ENCODE measurements around the gene SUSD1. TPM values are rescaled to one million over a fixed set of nuclear protein-coding genes. Genes with fewer than 3 reads are reported as not detected.

Gene SUSD1
- total and polyA plus RNA-seq, 2 donors: 7.5 to 19.9 TPM

DNA sequence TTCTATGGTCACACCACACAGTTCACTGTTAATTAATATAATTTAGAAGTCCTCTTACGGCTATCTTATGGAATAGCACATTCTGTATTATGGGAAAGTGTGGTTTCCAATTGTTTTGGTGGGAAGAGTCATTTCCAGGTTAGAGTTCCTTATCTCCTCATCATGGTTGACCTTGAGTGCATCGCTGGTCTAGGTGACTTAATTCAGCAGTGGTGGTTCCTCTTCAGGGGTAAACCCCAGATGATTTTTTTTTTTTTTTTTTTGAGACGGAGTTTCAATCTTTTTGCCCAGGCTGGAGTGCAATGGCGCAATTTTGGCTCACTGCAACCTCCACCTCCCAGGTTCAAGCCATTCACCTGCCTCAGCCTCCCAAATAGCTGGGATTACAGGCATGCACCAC is 171.6 kb downstream of the SUSD1 start:
- 94% methylated on average over 4 of the region's 4 CpGs for WGBS
- H3K4me3 ChIP-seq (ENCODE audit: low read depth, low read length): no peak overlapping the region
- no peaks in the 10 kb centered on the region for H3K36me3 ChIP-seq (ENCODE audit: insufficient read depth)
- no peak overlapping the region for H3K27ac ChIP-seq (ENCODE audit: low read depth)
- H3K4me1 ChIP-seq (ENCODE audit: insufficient read depth): no peaks in the 10 kb centered on the region
- DNase-seq (ENCODE audit: extremely low spot score): no peak

GRCh38 chr9:112002847-112003457 is 172.1 kb downstream of the SUSD1 start:
- Histone ChIP-seq H3K4me1 (ENCODE audit: insufficient read depth) (no peaks in the 10 kb centered on the region), H3K36me3 (ENCODE audit: insufficient read depth) (no peaks in the 10 kb centered on the region), H3K4me3 (ENCODE audit: low read depth, low read length) (no peak overlapping the region), H3K27ac (ENCODE audit: low read depth) (no peak overlapping the region)
- no peak for DNase-seq (ENCODE audit: extremely low spot score)
- 90% methylated on average over 11 of the region's 11 CpGs for WGBS

DNA sequence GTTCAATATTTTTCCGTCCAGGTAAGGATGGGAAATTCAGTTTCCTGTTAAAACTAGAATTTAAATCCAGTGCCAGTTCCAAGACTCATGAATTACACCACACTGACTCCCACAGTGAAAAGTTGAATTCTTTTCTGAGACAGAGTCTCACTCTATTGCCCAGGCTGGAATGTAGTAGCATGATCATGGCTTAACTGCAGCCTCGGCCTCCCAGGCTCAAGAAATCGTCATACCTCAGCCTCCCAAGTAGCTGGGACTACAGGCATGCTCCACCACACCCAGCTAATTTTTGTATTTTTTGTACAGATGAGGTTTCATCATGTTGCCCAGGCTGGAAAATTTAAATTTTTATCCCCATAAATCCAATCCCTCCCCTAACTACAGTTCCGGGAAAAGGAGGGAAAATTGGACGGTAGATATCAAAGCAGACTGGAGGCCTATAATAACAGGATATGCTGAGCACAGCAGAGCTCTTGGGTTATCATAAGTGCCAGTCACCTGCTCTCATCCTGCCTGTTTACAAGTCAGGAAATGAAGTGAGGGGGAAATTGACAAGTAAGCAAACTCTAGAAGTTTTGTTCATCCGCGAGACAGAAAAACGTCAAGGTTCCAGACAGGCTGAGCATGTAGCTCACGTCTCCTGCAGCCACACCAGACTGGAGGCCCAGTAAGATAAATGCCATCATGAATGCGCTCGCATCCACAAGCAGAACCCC is 172.8 kb downstream of the SUSD1 start:
- 83% methylated on average over 11 of the region's 11 CpGs for WGBS
- H3K36me3 ChIP-seq (ENCODE audit: insufficient read depth): no peaks in the 10 kb centered on the region
- no peak overlapping the region for H3K4me3 ChIP-seq (ENCODE audit: low read depth, low read length)
- DNase-seq (ENCODE audit: extremely low spot score): no peak
- H3K27ac ChIP-seq (ENCODE audit: low read depth): no peak overlapping the region
- no peaks in the 10 kb centered on the region for H3K4me1 ChIP-seq (ENCODE audit: insufficient read depth)

GRCh38 chr9:112000743-112001142 is 174.4 kb downstream of the SUSD1 start:
- H3K4me1 ChIP-seq (ENCODE audit: insufficient read depth): no peaks in the 10 kb centered on the region
- DNase-seq (ENCODE audit: extremely low spot score): no peak
- H3K4me3 ChIP-seq (ENCODE audit: low read depth, low read length): no peak overlapping the region
- H3K27ac ChIP-seq (ENCODE audit: low read depth): no peak overlapping the region
- WGBS: 88% methylated on average over 3 of the region's 3 CpGs
- H3K36me3 ChIP-seq (ENCODE audit: insufficient read depth): no peaks in the 10 kb centered on the region

GRCh38 chr9:111999319-111999718 is 175.8 kb downstream of the SUSD1 start:
- H3K36me3 ChIP-seq (ENCODE audit: insufficient read depth): no peaks in the 10 kb centered on the region
- H3K4me1 ChIP-seq (ENCODE audit: insufficient read depth): no peaks in the 10 kb centered on the region
- H3K27ac ChIP-seq (ENCODE audit: low read depth): no peak overlapping the region
- WGBS: 82% methylated on average over 3 of the region's 3 CpGs
- DNase-seq (ENCODE audit: extremely low spot score): no peak
- no peak overlapping the region for H3K4me3 ChIP-seq (ENCODE audit: low read depth, low read length)

DNA sequence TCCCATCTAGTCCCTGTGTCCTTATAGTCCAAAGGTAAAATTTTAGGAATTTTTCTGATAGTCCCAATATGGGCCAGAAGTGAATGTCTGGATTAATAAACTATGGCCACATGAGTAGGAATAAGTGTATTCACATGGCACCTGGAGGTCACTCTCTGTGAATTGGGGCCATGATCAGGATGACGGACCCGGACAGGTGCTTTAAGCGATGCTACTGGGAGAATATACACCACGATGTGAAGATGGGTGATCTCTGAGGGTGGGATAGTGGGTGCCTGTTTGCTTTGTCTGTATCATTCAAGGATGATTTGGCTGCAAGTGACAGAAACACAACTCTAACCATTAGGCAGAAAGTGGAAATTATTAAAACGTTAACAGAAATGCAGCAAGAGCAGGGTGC is 177.3 kb downstream of the SUSD1 start:
- H3K4me3 ChIP-seq (ENCODE audit: low read depth, low read length): no peak overlapping the region
- no peak for DNase-seq (ENCODE audit: extremely low spot score)
- H3K27ac ChIP-seq (ENCODE audit: low read depth): no peak overlapping the region
- WGBS: 94% methylated on average over 5 of the region's 5 CpGs
- no peaks in the 10 kb centered on the region for H3K4me1 ChIP-seq (ENCODE audit: insufficient read depth)
- no peaks in the 10 kb centered on the region for H3K36me3 ChIP-seq (ENCODE audit: insufficient read depth)

DNA sequence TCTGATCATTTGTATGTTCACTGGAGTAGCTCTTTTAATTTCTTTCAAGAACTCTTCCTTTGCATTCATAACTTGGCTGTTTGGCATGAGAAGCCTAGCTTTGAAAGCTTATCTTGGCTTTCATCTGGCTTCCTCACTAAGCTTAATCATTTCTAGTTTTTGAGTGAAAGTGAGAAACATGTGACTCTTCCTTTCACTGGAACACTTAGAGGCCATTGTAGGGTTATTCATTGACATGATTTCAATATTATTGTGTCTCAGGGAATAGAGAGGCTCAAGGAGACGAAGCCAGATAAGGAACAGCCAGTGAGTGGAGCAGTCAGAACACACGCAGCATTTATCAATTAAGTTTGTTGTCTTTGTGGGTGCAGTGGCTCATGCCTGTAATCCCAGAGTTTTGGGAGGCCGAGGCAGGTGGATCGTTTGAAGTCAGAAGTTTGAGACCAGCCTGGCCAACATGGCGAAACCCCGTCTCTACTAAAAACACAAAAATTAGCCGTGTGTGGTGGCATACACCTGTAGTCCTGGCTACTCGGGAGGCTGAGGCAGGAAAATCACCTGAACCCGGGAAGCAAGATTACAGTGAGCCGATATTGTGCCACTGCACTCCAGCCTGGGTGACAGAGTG is 180.2 kb downstream of the SUSD1 start:
- Histone ChIP-seq H3K4me1 (ENCODE audit: insufficient read depth) (no peaks in the 10 kb centered on the region), H3K27ac (ENCODE audit: low read depth) (no peak overlapping the region), H3K36me3 (ENCODE audit: insufficient read depth) (no peaks in the 10 kb centered on the region), H3K4me3 (ENCODE audit: low read depth, low read length) (no peak overlapping the region)
- no peak for DNase-seq (ENCODE audit: extremely low spot score)
- 90% methylated on average over 10 of the region's 10 CpGs for WGBS

- no peak for DNase-seq (ENCODE audit: extremely low spot score)
- H3K4me3 ChIP-seq (ENCODE audit: low read depth, low read length): no peak overlapping the region
- no peaks in the 10 kb centered on the region for H3K4me1 ChIP-seq (ENCODE audit: insufficient read depth)
- WGBS: 28% methylated on average over 1 of the region's 1 CpG
- no peak overlapping the region for H3K27ac ChIP-seq (ENCODE audit: low read depth)
- H3K36me3 ChIP-seq (ENCODE audit: insufficient read depth): no peaks in the 10 kb centered on the region
Observed at GRCh38 chr9:111993319-111993718, 181.8 kb downstream of the SUSD1 start.

- Histone ChIP-seq H3K27ac (ENCODE audit: low read depth) (no peak overlapping the region), H3K4me1 (ENCODE audit: insufficient read depth) (no peaks in the 10 kb centered on the region), H3K36me3 (ENCODE audit: insufficient read depth) (no peaks in the 10 kb centered on the region), H3K4me3 (ENCODE audit: low read depth, low read length) (no peak overlapping the region)
- 70% methylated on average over 2 of the region's 2 CpGs for WGBS
- no peak for DNase-seq (ENCODE audit: extremely low spot score)
Observed at GRCh38 chr9:111992523-111992922, 182.6 kb downstream of the SUSD1 start.

GRCh38 chr9:111991179-111991578 is 183.9 kb downstream of the SUSD1 start:
- H3K36me3 ChIP-seq (ENCODE audit: insufficient read depth): no peaks in the 10 kb centered on the region
- no peak for DNase-seq (ENCODE audit: extremely low spot score)
- H3K4me3 ChIP-seq (ENCODE audit: low read depth, low read length): no peak overlapping the region
- no peak overlapping the region for H3K27ac ChIP-seq (ENCODE audit: low read depth)
- no peaks in the 10 kb centered on the region for H3K4me1 ChIP-seq (ENCODE audit: insufficient read depth)

Small RNA genes within 50 kb of the gene (small RNA-seq; reads per million reads assigned to genes)
- gene RF00019: not detected
- not detected for gene RNU6-710P
- gene RNU6-855P: not detected

Other genes with a start within 250 kb of the SUSD1 start
- 59.9 TPM for gene PTBP3, start 158.3 kb upstream of the SUSD1 start, total RNA-seq
- 12.0 TPM for gene PTBP3, start 158.3 kb upstream of the SUSD1 start, polyA plus RNA-seq
- 63.5 TPM for gene HSDL2, start 204.8 kb upstream of the SUSD1 start, total RNA-seq
- 31.3 TPM for gene HSDL2, start 204.8 kb upstream of the SUSD1 start, polyA plus RNA-seq